HG03460 (cell line): ENCODE results near the gene SLC16A13.
"Not testable (repeated sequence)": the region's sequence is repeated elsewhere in the genome, so short reads cannot be mapped to it uniquely, and the experiment has no call there.

ENCODE experiments used
- ATAC-seq: cut with Tn5 transposase; IDR thresholded peaks from one replicate; pipeline ENCODE4 v1.9.1; 2021; ENCODE audit not compliant: unreplicated experiment

The SLC16A13 gene

GRCh38 chr17:7035591-7036368 lies at the start of gene SLC16A13:
Gene SLC16A13, plus strand, starts transcription at chr17:7036015. Its CDS starts 368 bp downstream, at chr17:7036383.
- peak; percentile 89 for ATAC-seq

GRCh38 chr17:6986676-6987075 lies 49.1 kb upstream of the SLC16A13 start:
- no peak for ATAC-seq

GRCh38 chr17:6989779-6990178 lies 46.0 kb upstream of the SLC16A13 start:
- no peak for ATAC-seq

- ATAC-seq = not testable (repeated sequence)
These were observed 42.2 kb upstream of the SLC16A13 start for GRCh38 chr17:6993613-6994056.

- no peak for ATAC-seq
These were observed 41.7 kb upstream of the SLC16A13 start for GRCh38 chr17:6994118-6994598.

- no peak for ATAC-seq
These were observed 41.1 kb upstream of the SLC16A13 start for GRCh38 chr17:6994666-6995256.

- ATAC-seq = no peak
These were observed 40.1 kb upstream of the SLC16A13 start, which contains the start of gene ALOX12 for GRCh38 chr17:6995500-6996255. Gene ALOX12, plus strand, starts transcription at chr17:6996049. Its CDS starts 69 bp downstream, at chr17:6996118.

GRCh38 chr17:6996256-6997011 lies 39.4 kb upstream of the SLC16A13 start:
- no peak for ATAC-seq

GRCh38 chr17:6997171-6997570 lies 38.6 kb upstream of the SLC16A13 start:
- ATAC-seq = no peak

- no peak for ATAC-seq
These were observed 36.8 kb upstream of the SLC16A13 start for GRCh38 chr17:6998855-6999508.

GRCh38 chr17:7001318-7001961 lies 34.4 kb upstream of the SLC16A13 start:
- ATAC-seq = no peak

GRCh38 chr17:7002288-7003047 lies 33.3 kb upstream of the SLC16A13 start:
- ATAC-seq = no peak

GRCh38 chr17:7003745-7004144 lies 32.1 kb upstream of the SLC16A13 start:
- ATAC-seq = no peak

- ATAC-seq = no peak
These were observed 31.2 kb upstream of the SLC16A13 start for GRCh38 chr17:7004398-7005253.

GRCh38 chr17:7005716-7006115 lies 30.1 kb upstream of the SLC16A13 start:
- ATAC-seq = no peak

GRCh38 chr17:7007143-7007542 lies 28.7 kb upstream of the SLC16A13 start:
- ATAC-seq = no peak

- ATAC-seq = no peak
These were observed 25.3 kb upstream of the SLC16A13 start for GRCh38 chr17:7010523-7010922.

GRCh38 chr17:7011415-7011814 lies 24.4 kb upstream of the SLC16A13 start:
- no peak for ATAC-seq
